Heart right ventricle (tissue), 16 donors: Measurements from ENCODE around the gene NDRG3. TPM values are rescaled to one million over a fixed set of nuclear protein-coding genes. Genes with fewer than 3 reads are reported as not detected.
A peak's percentile ranks its signal among the peaks of the same experiment; 100 is the strongest.
"Not testable (repeated sequence)": the region's sequence is repeated elsewhere in the genome, so short reads cannot be mapped to it uniquely, and the experiment has no call there.

Source experiments
- ATAC-seq, 8 donors: fragments of 200-7000 bp; cut with Tn5 transposase; one replicate each; pipeline ENCODE4 v1.9.1; 2020; ENCODE audit warnings: mild to moderate bottlenecking in 8 of 8, moderate library complexity in 8 of 8, moderate number of reproducible peaks in 1 of 8
- DNase-seq, 2 donors: peaks; one replicate each; pipeline ENCODE4 v3.0.0-alpha.2; 2020
- H3K27ac ChIP-seq, 10 donors: fragments of 200-600 bp; sonication (generic) in 2 of 10; one replicate each; pipeline versions ENCODE4 v1.5.0 to v1.8.0; 2020 to 2022; ENCODE audit warnings: mild to moderate bottlenecking in 3 of 10
- H3K27me3 ChIP-seq, 7 donors: fragments of 200-600 bp; one replicate each; pipeline ENCODE4 v1.8.0; 2021 to 2022; ENCODE audit warnings: mild to moderate bottlenecking in 2 of 7
- H3K36me3 ChIP-seq, 9 donors: fragments of 200-600 bp; sonication (generic) in 1 of 9; one replicate each; pipeline versions ENCODE4 v1.5.0 to v1.8.0; 2020 to 2022; ENCODE audit warnings: mild to moderate bottlenecking in 2 of 9
- H3K4me1 ChIP-seq, 9 donors: fragments of 200-600 bp; sonication (generic) in 1 of 9; one replicate each; pipeline versions ENCODE4 v1.5.0 to v1.8.0; 2020 to 2022; ENCODE audit warnings: mild to moderate bottlenecking in 4 of 9
- H3K4me3 ChIP-seq, 10 donors: fragments of 200-600 bp; sonication (generic) in 2 of 10; one replicate each; pipeline versions ENCODE4 v1.5.0 to v1.8.0; 2020 to 2022; ENCODE audit warnings: mild to moderate bottlenecking in 7 of 10, moderate library complexity in 2 of 10
- H3K9me3 ChIP-seq, 11 donors: fragments of 200-600 bp in 10 of 11; sonication (generic) in 2 of 11; one replicate each; pipeline versions ENCODE4 v1.5.0 to v1.8.0; 2013 to 2022; ENCODE audit warnings: mild to moderate bottlenecking in 2 of 11, control low read depth in 1 of 11, moderate library complexity in 1 of 11
- WGBS, 2 donors: extraction: QIAGEN DNeasy Blood & Tissue Kit; methylation state at CpG; one replicate each; pipeline ENCODE4 v1.1.7; 2013; ENCODE audit warnings: inconsistent platforms in 1 of 2; 5-methylcytosine and 5-hydroxymethylcytosine counted together
- intact Hi-C, 10 donors: fragments of 100-400 bp; cut with DNase I; formaldehyde crosslinking; loops; one replicate each; pipeline versions ENCODE4 v1.11.1 to v1.14.2; 2022
- polyA plus RNA-seq, 2 donors: library from polyadenylated mRNA; stranded (reverse); fragments of 200-250 nt; gene quantifications; one replicate each; pipeline ENCODE4 v1.2.3, GENCODE V29; 2013
- total RNA-seq, 10 donors: library from RNA; stranded (reverse); fragmentation: NEBNext Ultra II Directional in 3 of 10; extraction: Animal tissue kit (Norgen Biotek cat#: 25700) in 3 of 10; gene quantifications; one replicate each; pipeline versions ENCODE4 v1.2.1 to v1.2.4, GENCODE V29; 2021 to 2023
- TF ChIP-seq, protein P1 (sequence below), 9 donors: fragments of 200-600 bp; sonication (generic) in 2 of 9; IDR thresholded peaks; one replicate each; pipeline versions ENCODE4 v1.5.0 to v1.8.0; 2021 to 2022; ENCODE audit warnings: antibody characterized with exemption in 9 of 9, mild to moderate bottlenecking in 5 of 9, moderate library complexity in 1 of 9
- donor health status: Arrhythmogenic right ventricular cardiomyopathy.
- donor health status: ischemic (EF 13 %, LVEDD 7.1; RV severe dilation, severe dysfunction).
- donor health status: healthy with polysubstance abuse.
- donor health status: DM: no; HTN: yes; CAD: no.
- donor health status: DM: no; HTN: no; CAD: no.
- donor health status: ischemic (EF 25% LVEDD 6.9; RV normal size, moderate dysfunction).
- donor health status: ischemic (EF 25% LVEDD 5.7; RV mildly dilated, moderate dysfunction).
- donor health status: healthy.
- donor health status: DM: yes; HTN: yes; CAD: no.
- donor health status: Ischemic cardiomyopathy.
- donor health status: ischemic (EF 35%, LVEDD 5.7; RV mildly dilated, moderate dysfunction).
- donor health status: nonischemic (EF 11% LVEDD 7.7; RV severe dilation, severe dysfunction).
- donor health status: DM: yes; HTN: yes; CAD: no.
- donor health status: PGD.
- donor health status: ischemic (EF 29% LVEDD 5.4; RV normal size, mild dysfunction).
- donor health status: nonischemic (EF 23%, LVEDD 6.1; RV moderate dilation, normal function).

The NDRG3 gene
- total and polyA plus RNA-seq, 12 donors: 19.3 to 37.0 (median 29.9) TPM

DNA sequence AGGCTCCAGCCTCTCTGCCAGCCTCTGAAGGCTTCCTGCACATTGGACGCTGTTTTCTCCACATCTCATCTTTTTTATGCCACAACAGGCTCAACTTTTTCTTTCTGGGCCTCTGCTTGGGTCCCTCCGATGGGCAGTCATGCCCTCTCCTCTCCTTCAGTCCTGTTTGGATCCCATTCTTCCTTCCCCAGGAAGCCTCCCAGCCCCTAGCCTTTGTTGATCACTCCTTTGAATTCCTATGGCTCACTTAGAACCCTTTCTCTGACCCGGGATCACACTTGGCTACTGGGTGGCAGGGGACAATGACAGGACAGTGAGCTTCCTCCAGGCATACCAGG, 104.4 kb downstream of the NDRG3 start:
- WGBS, 2 donors: 85 to 90% methylated on average over 3 of the region's 3 CpGs
- Histone ChIP-seq H3K4me3 (no peak overlapping the region), H3K4me1 (peaks cover 0 to 7% (median 0%) of the 10 kb centered on the region in 9 donors), H3K9me3 (no peaks in the 10 kb centered on the region), H3K27me3 (no peaks in the 10 kb centered on the region), H3K36me3 (peaks cover 0 to 19% (median 0%) of the 10 kb centered on the region in 9 donors), H3K27ac (no peak overlapping the region)
- intact Hi-C loops: no loop called here
- ATAC-seq (no peak), DNase-seq (no peak)
- TF ChIP-seq, protein P1, sequence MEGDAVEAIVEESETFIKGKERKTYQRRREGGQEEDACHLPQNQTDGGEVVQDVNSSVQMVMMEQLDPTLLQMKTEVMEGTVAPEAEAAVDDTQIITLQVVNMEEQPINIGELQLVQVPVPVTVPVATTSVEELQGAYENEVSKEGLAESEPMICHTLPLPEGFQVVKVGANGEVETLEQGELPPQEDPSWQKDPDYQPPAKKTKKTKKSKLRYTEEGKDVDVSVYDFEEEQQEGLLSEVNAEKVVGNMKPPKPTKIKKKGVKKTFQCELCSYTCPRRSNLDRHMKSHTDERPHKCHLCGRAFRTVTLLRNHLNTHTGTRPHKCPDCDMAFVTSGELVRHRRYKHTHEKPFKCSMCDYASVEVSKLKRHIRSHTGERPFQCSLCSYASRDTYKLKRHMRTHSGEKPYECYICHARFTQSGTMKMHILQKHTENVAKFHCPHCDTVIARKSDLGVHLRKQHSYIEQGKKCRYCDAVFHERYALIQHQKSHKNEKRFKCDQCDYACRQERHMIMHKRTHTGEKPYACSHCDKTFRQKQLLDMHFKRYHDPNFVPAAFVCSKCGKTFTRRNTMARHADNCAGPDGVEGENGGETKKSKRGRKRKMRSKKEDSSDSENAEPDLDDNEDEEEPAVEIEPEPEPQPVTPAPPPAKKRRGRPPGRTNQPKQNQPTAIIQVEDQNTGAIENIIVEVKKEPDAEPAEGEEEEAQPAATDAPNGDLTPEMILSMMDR (IDR thresholded peaks at IDR 0.05): no peak

DNA sequence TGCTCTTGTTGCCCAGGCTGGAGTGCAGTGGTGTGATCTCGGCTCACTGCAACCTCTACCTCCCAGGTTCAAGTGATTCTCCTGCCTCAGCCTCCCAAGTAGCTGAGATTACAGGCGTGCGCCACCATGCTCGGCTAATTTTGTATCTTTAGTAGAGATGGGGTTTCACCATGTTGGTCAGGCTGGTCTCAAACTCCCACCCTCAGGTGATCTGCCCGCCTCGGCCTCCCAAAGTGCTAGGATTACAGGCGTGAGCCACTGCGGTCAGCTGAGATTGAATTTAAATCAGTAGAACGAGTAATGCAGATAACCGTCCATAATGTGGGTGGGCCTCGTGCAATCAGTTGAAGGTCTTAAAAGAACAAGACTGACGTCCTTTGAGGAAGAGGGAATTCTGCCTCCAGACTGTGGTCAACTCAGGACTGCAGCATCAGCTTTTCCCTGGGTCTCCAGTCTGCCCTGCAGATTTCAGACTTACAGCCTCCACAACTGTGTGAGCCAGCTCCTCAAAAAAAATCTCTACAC, 107.0 kb downstream of the NDRG3 start:
- peaks cover 0 to 23% (median 0%) of the 10 kb centered on the region in 9 donors for H3K36me3 ChIP-seq
- H3K9me3 ChIP-seq, H3K4me1 ChIP-seq, ATAC-seq, H3K27ac ChIP-seq, H3K27me3 ChIP-seq, DNase-seq, intact Hi-C loops, H3K4me3 ChIP-seq: not testable (repeated sequence)
- 89 to 93% methylated on average over 12 of the region's 12 CpGs for WGBS, 2 donors

DNA sequence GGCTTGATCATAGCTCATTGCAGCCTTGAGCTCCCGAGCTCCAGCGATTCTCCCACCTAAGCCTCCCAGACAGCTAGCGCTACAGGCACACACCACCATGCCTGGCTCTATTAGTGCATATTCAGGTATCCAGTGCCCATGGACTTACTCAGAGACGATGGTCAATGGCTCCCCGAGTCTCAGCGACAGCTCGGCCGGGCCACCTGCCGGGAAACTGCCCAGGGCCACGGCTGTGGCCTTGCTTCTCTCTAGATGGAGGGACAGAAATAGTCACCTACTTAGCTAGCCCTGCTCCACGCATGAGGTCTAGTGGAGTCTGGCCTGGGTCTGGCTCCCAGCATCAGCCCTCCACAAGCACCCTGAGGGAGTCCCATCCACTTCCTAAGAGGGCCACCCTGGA, 111.5 kb downstream of the NDRG3 start:
- no peaks in the 10 kb centered on the region for H3K9me3 ChIP-seq
- peaks cover 0 to 14% (median 0%) of the 10 kb centered on the region in 9 donors for H3K4me1 ChIP-seq
- TF ChIP-seq, protein P1 (IDR thresholded peaks at IDR 0.05): no peak
- WGBS, 2 donors: 93 to 94% methylated on average over 11 of the region's 11 CpGs
- DNase-seq (no peak), ATAC-seq (no peak)
- intact Hi-C loops: no loop called here
- peaks cover 0 to 13% (median 0%) of the 10 kb centered on the region in 9 donors for H3K36me3 ChIP-seq
- no peaks in the 10 kb centered on the region for H3K27me3 ChIP-seq
- H3K27ac ChIP-seq: no peak overlapping the region
- H3K4me3 ChIP-seq: no peak overlapping the region

DNA sequence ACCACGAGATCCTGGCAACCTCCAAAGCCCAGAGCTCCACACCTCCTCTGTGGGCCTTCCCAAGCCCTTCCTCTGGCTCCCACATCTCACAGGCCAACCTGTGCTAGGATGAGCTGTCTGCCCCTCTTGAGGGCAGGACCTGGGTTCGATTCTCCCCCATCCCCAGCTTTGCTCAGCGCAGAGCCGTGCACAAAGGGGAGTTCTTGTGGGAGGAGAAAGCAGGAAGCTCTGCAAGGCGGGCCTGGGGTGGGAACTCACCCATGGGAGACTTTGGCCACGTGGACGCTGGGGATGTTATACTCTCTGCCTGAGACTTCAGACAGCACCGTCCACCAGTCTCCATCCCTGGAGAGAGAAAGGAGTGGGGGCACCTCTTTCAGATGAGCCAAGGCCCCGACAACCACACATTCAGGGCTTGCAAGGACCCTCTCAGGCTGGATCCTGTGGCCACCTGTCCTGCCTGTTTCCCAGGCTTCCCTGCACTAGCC, 112.6 kb downstream of the NDRG3 start:
- Histone ChIP-seq H3K4me1 (peaks cover 0 to 18% (median 0%) of the 10 kb centered on the region in 9 donors), H3K27me3 (no peaks in the 10 kb centered on the region), H3K36me3 (peaks cover 0 to 4% (median 0%) of the 10 kb centered on the region in 9 donors), H3K4me3 (no peak overlapping the region), H3K9me3 (no peaks in the 10 kb centered on the region), H3K27ac (no peak overlapping the region)
- TF ChIP-seq, protein P1 (IDR thresholded peaks at IDR 0.05): no peak
- 75 to 79% methylated on average over 9 of the region's 9 CpGs for WGBS, 2 donors
- DNase-seq (no peak), ATAC-seq (peak in 1 of 8 donors; percentile 7)
- intact Hi-C loops: no loop called here

DNA sequence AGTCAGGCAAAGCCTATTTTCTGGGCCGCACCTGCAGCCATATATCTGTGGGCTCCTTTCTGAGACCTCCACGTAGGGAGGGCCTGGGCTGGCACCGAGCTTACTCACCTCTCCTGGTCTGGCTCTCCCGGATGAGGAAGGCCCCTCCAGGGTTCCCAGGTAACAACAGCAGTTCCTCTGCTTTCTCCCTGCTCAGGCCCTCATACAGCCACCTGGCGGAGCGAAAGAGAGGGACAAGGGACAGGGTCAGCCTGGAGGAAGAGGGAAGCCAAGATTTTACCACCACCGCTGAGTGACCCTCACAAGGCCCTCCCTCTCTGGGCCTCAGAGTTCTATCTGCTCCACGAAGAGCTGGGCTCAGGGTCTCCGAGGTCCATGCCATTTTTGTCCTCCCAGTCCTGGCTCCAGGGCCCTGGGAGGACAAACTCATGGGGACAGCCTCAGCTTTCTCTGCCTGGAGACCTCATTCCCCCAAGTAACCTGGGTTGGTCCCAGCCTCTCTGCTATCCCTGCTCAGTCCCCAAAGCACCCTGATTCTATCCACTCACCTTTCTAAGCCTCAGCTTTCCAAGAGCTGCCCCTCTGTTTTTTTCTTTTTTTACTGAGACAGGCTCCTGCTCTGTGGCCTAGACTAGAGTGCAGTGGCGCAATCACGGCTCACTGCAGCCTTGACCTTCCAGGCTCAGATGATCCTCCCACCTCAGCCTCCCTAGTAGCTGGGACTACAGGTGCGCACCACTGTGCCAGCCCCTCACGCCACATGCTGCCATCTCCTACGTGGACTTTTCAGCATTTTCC, 113.2 kb downstream of the NDRG3 start:
- H3K27me3 ChIP-seq: no peaks in the 10 kb centered on the region
- TF ChIP-seq, protein P1 (IDR thresholded peaks at IDR 0.05): no peak

More for the DNA sequence above, 113.2 kb downstream of the NDRG3 start:
- Histone ChIP-seq H3K36me3 (peaks cover 0 to 3% (median 0%) of the 10 kb centered on the region in 9 donors), H3K27ac (no peak overlapping the region), H3K4me3 (no peak overlapping the region), H3K4me1 (peaks cover 0 to 18% (median 0%) of the 10 kb centered on the region in 9 donors), H3K9me3 (no peaks in the 10 kb centered on the region)
- intact Hi-C loops: no loop called here
- 83 to 86% methylated on average over 14 of the region's 14 CpGs for WGBS, 2 donors
- no peak for DNase-seq
- ATAC-seq: no peak
